GM19023 (cell line): ENCODE measurements around the gene RPS18.
"Not testable (repeated sequence)": the region's sequence is repeated elsewhere in the genome, so short reads cannot be mapped to it uniquely, and the experiment has no call there.

Source experiments
- ATAC-seq: cut with Tn5 transposase; IDR thresholded peaks from one replicate; pipeline ENCODE4 v1.9.1; 2021; ENCODE audit warnings: mild to moderate bottlenecking, moderate library complexity; ENCODE audit not compliant: unreplicated experiment

The RPS18 gene

DNA sequence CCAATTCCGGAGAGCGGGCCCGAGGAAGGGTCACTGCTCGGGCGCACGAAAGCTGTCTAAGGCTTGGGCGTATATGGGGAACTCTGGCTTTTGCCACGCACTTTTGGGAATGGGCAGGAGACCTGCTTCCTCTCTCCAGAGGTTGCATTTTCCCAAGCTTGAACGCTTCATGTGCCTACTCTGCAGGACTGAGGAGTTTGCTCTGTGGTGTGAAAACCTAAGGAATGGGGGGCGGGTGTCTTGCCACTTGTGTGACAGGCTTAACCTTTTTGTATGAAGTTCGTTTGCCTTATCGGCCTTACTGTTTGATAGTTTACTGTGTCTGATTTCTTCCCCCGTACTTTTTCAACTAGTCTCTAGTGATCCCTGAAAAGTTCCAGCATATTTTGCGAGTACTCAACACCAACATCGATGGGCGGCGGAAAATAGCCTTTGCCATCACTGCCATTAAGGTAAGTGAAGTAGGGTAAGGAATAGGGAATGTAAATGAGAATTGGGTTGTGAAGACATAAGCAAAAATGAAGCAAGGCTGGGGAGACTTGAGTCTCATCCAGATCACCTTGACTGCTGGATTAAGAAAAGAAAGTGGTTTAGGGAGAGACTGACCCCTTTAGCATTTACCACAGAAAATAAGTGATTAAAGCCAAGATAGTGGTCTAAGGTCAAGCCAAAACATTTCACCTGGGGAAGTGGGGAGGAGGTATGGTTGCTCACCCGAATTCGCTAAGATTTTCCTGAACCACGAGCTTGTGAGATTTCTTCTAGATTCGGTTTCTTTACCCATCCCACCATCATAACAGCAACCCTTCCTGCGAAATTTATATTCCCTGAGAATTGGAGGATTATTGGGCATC is 627 bp downstream of the RPS18 start:
- ATAC-seq = no peak

DNA sequence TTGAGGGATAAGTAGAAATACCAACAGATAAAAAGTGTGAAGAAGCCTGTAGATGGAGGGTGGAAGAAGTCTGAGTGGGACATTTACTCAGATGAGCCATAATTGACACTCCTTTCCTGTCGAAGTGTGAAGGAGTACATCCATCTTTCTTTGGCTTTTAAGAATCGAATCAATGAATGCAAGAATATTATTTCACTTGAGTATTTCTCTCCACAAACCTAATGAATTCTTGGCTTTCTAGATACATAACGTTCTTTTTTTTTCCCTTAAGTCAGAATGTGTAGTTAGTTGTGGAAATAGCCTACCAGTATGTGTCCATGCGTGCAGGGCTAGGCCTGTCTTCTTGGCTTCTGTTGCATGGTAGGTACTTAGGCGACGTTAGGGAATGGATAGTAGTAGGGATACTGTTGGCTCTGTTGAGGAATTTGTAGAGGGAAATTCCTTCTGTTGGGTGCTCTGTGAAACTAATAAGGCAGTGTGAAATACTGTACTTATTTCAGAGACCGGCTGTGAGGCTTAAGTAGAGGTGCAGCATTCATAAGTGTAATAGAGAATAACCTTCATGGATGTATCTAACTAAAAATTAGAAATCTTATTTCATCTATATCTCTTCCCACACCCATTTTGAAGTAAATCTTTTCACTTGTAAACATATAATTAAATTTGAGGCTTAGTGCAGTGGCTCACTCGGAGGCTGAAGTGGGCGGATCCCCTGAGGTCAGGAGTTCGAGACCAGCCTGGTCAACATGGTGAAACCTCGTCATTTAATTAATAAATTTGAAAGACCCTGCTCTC is 1.5 kb downstream of the RPS18 start:
- no peak for ATAC-seq

DNA sequence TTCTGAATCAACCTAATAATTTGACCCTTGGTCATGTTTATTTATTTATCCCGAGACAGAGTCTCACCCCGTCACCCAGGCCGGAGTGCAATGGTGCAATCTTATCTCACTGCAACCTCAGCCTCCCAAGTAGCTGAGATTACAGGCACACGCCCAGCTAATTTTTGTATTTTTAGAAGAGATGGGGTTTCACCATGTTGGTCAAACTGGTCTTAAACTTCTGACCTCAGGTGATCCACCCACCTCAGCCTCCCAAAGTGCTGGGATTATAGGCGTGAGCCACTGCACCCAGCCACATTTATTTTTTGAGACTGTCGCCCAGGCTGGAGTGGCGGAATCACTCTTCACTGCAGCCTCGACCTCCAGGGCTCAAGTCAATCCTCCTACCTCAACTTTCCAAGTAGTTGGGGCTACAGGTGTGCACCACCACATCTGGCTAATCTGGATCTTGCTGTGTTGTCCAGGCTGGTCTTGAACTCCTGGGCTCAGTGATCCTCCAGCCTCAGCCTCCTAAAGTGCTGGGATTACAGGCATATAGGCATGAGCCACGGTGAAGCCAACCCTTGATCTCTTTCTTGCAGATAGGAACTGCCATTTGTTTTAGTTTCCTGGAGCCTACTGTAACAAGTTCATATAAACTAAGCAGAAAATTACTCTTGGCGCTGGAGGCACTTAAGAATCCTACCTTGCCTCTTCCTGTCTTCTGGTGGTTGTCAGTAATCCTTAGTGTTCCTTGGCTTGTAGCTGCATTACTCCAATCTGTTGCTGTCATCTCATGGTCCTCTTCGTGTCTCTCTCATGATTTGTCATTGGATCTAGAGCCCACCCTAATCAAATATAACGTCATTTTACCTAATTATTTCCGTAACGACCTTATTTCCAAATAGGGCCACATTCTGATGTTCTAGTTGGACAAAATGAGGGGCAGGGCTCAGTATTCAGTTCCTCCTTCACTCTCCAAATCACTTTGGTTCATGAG is 2.3 kb downstream of the RPS18 start:
- ATAC-seq = no peak

DNA sequence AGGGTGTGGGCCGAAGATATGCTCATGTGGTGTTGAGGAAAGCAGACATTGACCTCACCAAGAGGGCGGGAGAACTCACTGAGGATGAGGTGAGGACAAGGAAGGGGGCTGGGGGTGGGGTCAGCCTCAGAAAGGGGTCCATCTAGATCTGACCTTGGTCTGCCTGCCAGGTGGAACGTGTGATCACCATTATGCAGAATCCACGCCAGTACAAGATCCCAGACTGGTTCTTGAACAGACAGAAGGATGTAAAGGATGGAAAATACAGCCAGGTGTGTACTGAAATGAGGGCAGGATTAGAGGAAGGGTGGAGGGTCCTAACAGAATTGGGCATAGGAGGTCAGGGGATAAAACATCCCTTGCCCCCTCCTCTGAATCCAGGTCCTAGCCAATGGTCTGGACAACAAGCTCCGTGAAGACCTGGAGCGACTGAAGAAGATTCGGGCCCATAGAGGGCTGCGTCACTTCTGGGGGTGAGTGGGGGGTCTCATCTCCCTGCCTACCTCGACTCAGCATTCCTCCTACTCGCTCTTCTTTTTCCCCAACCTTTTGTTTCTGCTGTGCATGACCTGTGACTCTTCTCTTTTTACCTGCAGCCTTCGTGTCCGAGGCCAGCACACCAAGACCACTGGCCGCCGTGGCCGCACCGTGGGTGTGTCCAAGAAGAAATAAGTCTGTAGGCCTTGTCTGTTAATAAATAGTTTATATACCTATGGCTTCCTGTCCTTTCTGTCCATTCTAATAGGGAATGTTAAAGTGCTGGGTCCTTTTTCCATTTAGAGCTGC is 4.1 kb downstream of the RPS18 start:
- ATAC-seq = not testable (repeated sequence)

DNA sequence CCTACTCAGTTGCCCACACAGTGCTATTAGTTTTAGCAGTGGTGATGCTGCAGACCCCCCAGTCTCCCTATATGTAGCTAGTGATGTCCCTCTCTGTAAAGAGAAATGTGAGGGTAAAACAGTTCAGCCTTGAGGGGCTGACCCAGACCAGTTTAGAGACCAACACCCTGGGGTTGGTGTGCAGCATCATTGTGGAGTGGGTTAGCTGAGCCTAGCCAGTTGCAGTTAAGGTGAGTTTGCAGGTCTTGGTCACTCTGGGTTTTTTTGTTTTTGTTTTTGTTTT is 4.6 kb downstream of the RPS18 start:
- ATAC-seq = no peak

DNA sequence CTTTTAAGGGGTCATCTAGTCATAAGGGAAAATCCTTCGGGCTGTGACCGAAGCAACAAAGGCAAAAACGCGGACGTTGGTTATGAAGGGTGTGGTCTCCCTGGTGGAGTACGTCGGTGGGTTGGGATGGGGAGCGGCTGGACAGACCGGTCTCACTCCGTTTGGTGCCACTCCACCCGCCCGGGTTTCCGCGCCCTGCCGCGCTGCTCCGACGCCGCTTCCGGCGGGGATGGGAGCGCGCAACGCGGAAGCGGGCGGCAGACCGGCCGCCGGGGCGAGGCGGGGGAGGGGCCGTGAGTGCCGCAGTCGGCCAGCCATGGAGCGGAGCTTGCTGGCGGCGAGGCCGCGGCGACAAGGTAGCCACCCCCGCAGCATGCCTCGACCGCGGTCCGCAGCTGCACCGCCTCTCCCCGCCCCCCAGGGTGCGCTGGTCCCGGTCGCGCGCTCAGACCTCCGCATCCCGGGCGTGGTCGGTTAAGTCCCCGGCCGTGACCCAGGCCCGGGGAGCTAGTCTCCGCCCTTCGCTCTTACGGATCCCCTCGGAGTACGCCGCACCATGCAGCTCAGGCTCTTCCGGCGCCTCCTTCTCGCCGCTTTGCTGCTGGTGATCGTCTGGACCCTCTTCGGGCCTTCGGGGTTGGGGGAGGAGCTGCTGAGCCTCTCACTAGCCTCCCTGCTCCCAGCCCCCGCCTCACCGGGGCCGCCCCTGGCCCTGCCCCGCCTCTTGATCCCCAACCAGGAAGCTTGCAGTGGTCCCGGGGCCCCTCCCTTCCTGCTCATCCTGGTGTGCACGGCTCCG is 5.2 kb downstream of the RPS18 start, which contains the start of gene B3GALT4:
Gene B3GALT4, plus strand, starts transcription at position 260 of the 799 bp plus-strand sequence. Its CDS starts 297 bp downstream, at position 557.
- ATAC-seq = peak; percentile 59

DNA sequence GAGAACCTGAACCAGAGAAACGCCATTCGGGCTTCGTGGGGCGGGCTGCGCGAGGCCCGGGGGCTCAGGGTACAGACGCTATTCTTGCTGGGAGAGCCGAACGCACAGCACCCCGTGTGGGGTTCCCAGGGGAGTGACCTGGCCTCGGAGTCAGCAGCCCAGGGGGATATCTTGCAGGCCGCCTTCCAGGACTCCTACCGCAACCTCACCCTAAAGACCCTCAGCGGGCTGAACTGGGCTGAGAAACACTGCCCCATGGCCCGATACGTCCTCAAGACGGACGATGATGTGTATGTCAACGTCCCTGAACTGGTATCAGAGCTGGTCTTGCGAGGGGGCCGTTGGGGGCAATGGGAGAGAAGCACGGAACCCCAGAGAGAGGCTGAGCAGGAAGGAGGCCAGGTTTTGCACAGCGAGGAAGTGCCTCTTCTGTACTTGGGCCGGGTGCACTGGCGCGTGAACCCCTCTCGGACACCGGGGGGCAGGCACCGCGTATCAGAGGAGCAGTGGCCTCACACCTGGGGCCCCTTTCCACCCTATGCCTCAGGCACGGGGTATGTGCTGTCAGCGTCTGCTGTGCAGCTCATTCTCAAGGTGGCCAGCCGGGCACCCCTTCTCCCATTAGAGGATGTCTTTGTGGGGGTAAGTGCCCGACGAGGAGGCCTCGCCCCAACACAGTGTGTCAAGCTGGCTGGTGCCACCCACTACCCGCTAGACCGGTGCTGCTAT is 6.0 kb downstream of the RPS18 start:
- ATAC-seq = peak; percentile 23

DNA sequence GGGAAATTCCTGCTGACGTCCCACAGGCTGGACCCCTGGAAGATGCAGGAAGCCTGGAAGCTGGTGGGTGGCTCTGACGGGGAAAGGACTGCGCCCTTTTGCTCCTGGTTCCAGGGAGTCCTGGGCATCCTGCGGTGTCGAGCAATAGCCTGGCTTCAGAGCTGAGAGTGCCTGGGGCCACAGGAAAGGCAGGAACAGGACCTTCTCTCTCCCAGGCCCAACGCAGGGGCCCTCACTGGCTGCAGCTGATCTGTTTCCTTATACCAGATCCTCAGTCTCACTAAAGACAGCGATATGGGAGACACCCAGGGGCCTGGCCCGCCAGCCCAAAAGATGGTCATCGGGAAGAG is 6.5 kb downstream of the RPS18 start:
- ATAC-seq = no peak

DNA sequence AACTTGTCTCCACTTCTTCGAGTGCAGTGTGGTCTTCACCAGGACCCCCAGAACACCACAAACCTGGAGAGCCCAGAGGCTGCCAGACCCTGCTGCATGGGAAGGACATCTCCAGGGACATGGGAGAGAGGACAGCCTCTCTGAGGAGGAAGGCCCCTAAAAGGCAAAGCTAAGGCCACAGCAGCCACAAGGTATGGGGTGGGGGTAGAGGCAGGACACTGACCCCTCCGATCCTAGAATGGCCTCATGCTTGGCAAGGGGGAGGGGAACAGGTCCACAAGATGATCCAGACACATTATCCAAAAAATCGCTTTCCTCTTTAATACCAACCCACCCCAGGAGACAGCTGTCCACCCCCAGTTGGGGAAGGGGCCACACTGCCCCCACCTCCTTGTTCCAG is 6.9 kb downstream of the RPS18 start:
- no peak for ATAC-seq

DNA sequence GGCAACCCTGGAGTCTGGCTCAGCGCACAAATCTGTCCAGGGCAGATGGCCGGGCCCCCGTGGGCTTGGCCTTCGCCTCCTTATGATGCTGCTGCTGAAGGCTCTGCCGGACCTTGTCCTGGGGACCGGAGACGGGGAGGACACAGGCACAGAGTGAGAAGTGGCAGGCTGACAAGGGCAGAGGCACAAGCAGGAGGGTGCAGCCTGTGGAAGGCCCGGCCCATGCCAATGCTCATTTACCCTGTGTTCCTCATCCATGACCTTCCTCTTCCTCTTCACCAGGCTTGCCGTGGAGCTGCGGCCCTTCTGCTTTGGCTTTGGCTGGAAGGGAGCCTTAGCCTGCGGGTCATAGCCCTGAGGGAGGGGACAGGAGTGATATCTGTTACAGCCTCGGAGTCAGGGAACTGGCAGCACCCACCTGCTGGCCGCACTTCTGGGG is 7.4 kb downstream of the RPS18 start:
- no peak for ATAC-seq

DNA sequence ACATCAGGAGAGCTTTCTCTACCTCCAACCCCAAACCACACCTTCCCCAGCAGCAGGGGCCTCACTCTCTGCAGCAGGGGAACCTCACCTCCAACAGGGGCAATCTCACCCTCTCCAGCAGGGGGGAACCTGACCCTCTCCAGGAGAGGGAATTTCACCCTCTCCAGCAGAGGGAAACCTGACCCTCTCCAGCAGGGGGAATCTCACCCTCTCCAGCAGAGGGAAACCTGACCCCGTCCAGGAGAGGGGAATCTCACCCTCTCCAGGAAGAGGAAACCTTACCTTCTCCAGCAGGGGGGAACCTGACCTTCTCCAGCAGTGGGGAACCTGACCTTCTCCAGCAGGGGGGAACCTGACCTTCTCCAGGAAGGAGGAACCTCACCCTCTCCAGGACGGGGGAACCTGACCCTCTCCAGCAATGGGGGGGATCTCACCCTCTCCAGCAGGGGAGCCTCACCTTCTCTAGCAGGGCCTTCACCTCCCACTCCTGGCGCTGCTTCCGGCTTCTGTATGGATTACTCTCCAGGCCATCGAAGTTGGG is 8.2 kb downstream of the RPS18 start:
- ATAC-seq = no peak

DNA sequence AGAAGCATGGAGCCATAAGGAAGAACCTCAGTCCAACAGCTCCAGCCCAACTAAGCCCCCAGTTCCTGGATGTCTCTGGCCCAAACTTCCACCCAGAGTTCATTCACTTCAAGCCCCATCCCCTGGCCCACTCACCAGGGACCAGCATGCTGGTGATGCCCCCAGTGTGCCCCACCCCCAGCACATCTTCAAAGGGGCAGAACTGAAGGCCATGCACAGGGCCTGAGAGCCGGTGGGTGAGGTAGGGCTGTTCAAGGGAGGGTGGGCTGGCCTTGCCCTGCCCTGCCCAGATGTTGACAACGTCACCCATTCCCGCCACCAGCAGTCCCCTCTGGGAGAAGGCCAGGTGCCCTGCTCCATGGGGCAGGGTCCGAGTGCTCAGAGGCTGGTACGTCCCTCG is 8.7 kb downstream of the RPS18 start:
- no peak for ATAC-seq

DNA sequence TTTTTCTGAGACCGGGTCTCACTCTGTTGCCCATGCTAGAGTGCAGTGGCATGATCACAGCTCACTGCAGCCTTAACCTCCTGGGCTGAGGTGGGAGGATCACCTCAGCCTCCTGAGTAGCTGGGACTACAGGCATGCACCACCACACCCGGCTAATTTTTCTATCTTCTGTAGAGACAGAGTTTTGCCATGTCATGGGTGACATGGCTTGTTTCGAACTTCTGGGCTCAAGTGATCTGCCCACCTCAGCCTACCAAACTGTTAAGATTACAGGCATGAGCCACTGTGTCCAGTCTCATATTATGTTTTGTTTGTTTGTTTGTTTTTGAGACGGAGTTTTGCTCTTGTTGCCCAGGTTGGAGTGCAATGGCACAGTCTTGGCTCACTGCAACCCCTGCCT is 13.3 kb downstream of the RPS18 start:
- ATAC-seq = not testable (repeated sequence)

DNA sequence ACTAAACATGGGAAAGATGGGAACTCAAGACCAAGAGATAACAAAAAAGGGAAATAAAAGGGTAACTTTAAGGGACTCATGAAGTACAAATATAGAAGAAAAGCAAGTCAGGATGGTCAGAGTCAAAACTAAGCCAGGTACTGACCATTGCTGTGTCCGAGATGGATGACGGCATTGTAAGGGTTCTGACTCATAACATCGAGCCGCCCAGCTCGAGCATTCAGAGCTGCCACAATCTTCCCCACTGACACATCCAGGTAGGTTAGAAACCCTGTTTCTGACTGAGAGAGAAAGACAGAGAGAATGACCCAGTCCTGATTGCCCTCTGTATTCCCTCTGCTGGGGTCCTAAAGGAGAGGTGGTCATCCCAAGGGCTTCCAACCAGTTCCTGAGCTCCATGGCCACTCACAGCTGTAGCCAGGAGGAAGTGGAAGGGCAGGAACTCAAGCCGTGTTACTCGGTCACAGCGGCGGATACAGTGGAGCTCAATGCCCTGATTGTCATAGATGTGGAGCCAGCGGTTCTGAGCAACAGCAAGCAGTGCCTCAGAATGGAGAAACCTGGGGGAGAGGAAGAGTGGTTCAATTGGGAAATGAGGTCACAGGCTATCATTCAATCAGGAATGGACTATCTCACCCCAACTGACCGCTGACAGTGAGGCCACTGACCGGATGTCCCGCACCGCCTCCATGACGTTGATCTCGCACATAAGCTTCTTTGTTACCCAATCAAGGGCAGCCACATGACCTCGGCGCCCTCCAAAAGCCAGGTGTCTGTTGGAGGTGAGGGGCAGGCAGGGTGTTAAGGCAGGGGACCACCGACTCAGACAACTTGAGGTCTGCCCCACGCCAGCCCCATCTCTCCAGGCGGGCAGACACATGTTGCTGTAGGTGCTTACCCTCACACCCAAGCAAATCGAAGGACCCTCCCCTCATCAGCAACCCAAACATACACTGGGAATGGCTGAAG is 15.4 kb downstream of the RPS18 start:
- no peak for ATAC-seq

DNA sequence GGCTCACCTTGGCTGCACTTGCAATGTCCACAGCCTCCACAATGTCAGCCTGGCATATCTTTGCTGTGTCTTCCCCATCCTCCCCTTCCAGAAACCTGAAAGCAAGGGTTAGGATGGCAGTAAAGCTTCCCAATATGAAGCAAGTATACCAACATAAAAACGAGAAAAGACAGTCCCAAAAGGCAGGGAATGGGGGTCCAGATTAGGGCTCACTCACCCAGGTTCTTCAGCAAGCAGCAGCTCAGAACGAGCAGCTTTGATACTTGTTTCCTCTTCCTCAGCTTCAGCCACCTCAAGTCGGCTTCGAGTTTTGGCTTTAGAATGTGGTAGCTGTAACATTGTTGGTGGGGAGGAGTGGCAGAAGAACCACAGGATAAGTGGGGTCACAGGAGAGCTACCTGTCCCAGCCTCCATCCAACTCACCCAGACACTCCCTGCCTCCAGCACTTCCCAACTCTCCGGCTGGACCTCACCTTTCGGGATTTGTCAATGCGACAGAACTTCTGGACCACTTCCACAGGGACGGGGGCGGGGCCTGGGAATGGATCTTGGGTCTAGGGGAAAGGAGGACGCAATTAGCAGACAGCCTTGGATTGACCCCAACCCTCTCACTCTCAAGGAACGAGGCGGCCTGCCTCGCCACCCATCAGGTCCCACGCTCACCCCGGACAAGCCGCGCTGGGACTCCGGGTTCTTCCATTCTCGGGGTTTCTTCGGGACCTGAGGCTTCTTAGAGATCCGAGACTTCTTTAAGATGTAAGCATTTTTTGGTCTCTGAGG is 16.5 kb downstream of the RPS18 start:
- ATAC-seq = no peak

DNA sequence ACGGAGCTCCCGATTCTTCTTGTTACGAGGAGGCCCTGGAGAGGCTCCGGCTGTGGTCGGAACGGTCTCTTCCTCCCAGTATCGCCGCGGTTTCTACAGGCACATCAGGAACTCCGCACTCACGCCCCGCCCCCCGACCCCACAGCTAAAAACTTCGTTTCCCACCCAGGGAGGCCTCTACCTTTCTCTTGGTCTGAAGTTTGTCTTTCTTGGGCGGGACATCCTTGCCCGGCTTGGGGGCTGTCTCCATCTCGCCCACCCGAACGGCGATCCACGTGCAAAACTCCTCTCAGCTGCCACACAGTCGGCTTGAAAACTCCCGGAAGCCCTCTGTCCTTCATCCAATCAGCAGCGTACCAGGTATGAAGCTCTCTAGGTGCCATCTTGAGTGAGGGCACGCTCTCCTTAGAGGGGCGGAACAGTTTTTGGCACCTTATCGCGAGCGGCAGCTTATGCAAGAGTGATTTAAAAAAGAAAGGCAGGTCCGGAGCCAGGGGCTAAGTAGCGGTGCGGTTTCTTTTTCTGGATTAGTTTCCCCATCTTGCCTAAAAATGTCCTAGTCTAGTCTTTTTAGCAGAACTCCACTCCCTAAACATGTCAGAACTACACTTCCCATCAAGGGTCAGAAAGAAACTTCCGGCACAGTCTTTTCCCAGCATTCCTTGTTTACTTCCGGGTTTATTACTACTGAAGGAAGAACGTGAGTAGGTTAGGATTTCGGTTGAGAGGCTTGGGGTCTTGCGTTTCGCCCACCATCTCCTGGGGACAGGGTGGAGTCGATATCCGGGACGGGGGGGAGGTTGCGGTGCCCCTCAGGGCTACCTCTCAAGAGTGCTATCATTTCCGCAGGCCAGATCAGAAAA is 17.3 kb downstream of the RPS18 start, which contains the start of the genes PFDN6 and WDR46:
Gene PFDN6, plus strand, starts transcription at position 681 of the 863 bp plus-strand sequence. CDS start 256 bp downstream, outside the sequence.
Gene WDR46, minus strand, starts transcription at position 319 of the 863 bp plus-strand sequence. Its CDS starts 69 bp downstream, at position 250.
- peak; percentile 92 for ATAC-seq
